Hindlimb muscle (tissue), 1 donor: ENCODE measurements around the gene SPN. TPM values are rescaled to one million over a fixed set of nuclear protein-coding genes. Genes with fewer than 3 reads are reported as not detected.
A peak's percentile ranks its signal among the peaks of the same experiment; 100 is the strongest.
"Not testable (repeated sequence)": the region's sequence is repeated elsewhere in the genome, so short reads cannot be mapped to it uniquely, and the experiment has no call there.

Experiments used
- DNase-seq: peaks from one replicate; pipeline ENCODE4 v3.0.0-alpha.2; 2013
- polyA plus RNA-seq: library from polyadenylated mRNA; unstranded; fragments of 120-200 nt; gene quantifications from one replicate; pipeline ENCODE4 v1.2.1, GENCODE V29; 2013; ENCODE audit not compliant: insufficient read length

Gene SPN
- polyA plus RNA-seq, 1 donor: 1.3 TPM

GRCh38 chr16:29708917-29709600, 46.0 kb downstream of the SPN start:
- no peak for DNase-seq

GRCh38 chr16:29709657-29710056, 46.6 kb downstream of the SPN start:
- DNase-seq: not testable (repeated sequence)

DNA sequence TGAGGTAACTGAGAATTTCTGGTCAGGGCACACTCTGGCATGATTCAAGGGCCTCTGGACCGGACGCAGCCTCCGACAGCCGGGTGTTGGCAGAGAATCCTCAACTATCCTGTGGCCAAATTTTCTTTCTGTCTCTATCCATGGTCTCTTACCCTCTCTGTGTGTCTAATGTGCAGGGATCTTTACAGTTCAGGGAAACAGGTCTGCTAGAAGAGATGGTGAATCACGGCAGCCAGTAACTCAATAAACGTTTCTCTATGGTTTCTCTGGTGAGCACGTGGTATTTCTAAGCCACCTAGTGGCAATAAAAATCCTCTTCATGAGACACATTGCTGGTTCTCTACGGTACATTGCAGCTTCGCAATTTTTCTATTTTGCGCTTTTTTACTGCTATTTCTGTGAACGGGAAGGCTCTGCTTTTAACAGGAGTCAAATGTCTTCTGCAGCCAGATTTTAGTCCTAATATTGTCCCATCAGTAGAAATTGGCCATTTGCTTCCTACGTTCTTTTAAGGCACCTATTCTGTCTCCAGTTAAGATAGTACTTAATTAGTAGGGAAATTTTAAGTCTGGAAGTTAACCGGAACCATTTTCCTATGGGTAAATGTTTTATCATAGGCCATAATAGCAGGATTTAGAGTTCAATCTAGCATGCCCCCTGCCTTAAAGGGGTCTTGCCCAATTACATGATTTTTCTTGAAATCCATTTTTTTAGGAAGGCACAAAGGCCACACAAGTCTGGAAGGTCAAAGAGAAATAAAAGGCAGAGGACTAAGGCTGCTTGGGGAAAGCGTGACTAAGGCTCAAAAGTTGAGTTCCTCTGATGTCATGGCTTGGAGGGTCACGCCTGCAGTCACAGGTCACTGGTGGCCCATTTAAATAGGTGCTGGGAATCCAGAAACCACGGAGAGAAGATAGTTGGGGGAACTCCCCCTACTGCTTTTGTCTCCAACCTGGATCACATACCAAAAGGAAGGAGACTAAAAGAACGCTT, 47.5 kb downstream of the SPN start:
- DNase-seq: peak; percentile 52

- no peak for DNase-seq
These were observed 49.8 kb downstream of the SPN start for GRCh38 chr16:29712809-29713208.

- no peak for DNase-seq
These were observed 51.3 kb downstream of the SPN start for GRCh38 chr16:29714396-29714795.

- DNase-seq: no peak
These were observed 51.9 kb downstream of the SPN start for GRCh38 chr16:29714972-29715371.

DNA sequence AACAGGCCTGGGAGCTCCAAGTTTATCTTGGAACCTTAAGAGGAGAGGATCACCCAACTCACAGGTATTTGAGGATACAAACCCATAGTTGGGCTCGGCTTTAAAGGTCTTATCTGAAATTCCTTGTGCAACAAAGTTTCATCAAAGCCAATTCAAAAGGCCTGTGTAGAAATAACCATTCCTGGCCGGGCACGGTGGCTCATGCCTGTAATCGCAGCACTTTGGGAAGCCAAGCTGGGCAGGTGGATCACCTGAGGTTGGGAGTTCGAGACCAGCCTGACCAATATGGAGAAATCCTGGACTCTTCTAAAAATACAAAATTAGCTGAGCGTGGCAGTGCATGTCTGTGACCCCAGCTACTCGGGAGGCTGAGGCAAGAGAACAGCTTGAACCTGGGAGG, 54.1 kb downstream of the SPN start:
- no peak for DNase-seq

- DNase-seq: no peak
These were observed 56.0 kb downstream of the SPN start for GRCh38 chr16:29719063-29719462.

Other genes starting within 250 kb of the SPN start
- 4.0 TPM for gene BOLA2, start 208.9 kb upstream of the SPN start, polyA plus RNA-seq
- gene SLX1B, start 208.7 kb upstream of the SPN start, polyA plus RNA-seq: 0.66 TPM
- 3.6 TPM for gene SULT1A4, start 203.3 kb upstream of the SPN start, polyA plus RNA-seq
- gene NPIPB12, start 156.8 kb upstream of the SPN start, polyA plus RNA-seq: 22.5 TPM
- 80.1 TPM for gene QPRT, start 15.9 kb downstream of the SPN start, polyA plus RNA-seq
- gene C16orf54, start 82.7 kb downstream of the SPN start, polyA plus RNA-seq: 0.43 TPM
- not detected for gene ZG16, start 115.0 kb downstream of the SPN start, polyA plus RNA-seq
- gene KIF22, start 127.5 kb downstream of the SPN start, polyA plus RNA-seq: 31.7 TPM
- 270 TPM for gene MAZ, start 143.3 kb downstream of the SPN start, polyA plus RNA-seq
- 13.3 TPM for gene PRRT2, start 148.9 kb downstream of the SPN start, polyA plus RNA-seq
- gene PAGR1, start 152.9 kb downstream of the SPN start, polyA plus RNA-seq: 27.8 TPM
- 26.5 TPM for gene MVP, start 157.2 kb downstream of the SPN start, polyA plus RNA-seq
- gene CDIPT, start 200.0 kb downstream of the SPN start, polyA plus RNA-seq: 41.9 TPM
- 3.3 TPM for gene SEZ6L2, start 236.3 kb downstream of the SPN start, polyA plus RNA-seq
- 1.0 TPM for gene ASPHD1, start 237.2 kb downstream of the SPN start, polyA plus RNA-seq